ENCODE measurements around the gene PEX12. TPM values are rescaled to one million over a fixed set of nuclear protein-coding genes. Genes with fewer than 3 reads are reported as not detected.

Gene PEX12
- total RNA-seq, 1 donor from 2014 or later = 5.5 TPM

- no peaks in the 10 kb centered on the region for H3K36me3 Mint-ChIP-seq (ENCODE audit: low read depth)
- no peaks in the 10 kb centered on the region for H3K9me3 Mint-ChIP-seq (ENCODE audit: low read depth)
- DNase-seq (ENCODE audit: low spot score) = no peak
- TF ChIP-seq CTCF (IDR thresholded peaks at IDR 0.05) = no peak
- peaks cover 12% of the 10 kb centered on the region for H3K4me1 Mint-ChIP-seq (ENCODE audit: low read depth)
- H3K27ac Mint-ChIP-seq (ENCODE audit: unreplicated experiment) = no peak overlapping the region
- H3K4me3 Mint-ChIP-seq (ENCODE audit: unreplicated experiment) = no peak overlapping the region
- H3K27me3 Mint-ChIP-seq (ENCODE audit: low read depth) = peaks cover 38% of the 10 kb centered on the region
Measured at GRCh38 chr17:35543856-35544255, 34.5 kb downstream of the PEX12 start.

- H3K4me1 Mint-ChIP-seq (ENCODE audit: low read depth) = peaks cover 12% of the 10 kb centered on the region
- TF ChIP-seq CTCF (IDR thresholded peaks at IDR 0.05) = no peak
- H3K9me3 Mint-ChIP-seq (ENCODE audit: low read depth) = no peaks in the 10 kb centered on the region
- H3K36me3 Mint-ChIP-seq (ENCODE audit: low read depth) = no peaks in the 10 kb centered on the region
- no peak overlapping the region for H3K27ac Mint-ChIP-seq (ENCODE audit: unreplicated experiment)
- no peak overlapping the region for H3K4me3 Mint-ChIP-seq (ENCODE audit: unreplicated experiment)
- H3K27me3 Mint-ChIP-seq (ENCODE audit: low read depth) = peaks cover 29% of the 10 kb centered on the region
- no peak for DNase-seq (ENCODE audit: low spot score)
Measured at GRCh38 chr17:35542990-35543389, 35.4 kb downstream of the PEX12 start.

- DNase-seq (ENCODE audit: low spot score) = no peak
- peaks cover 17% of the 10 kb centered on the region for H3K27me3 Mint-ChIP-seq (ENCODE audit: low read depth)
- peaks cover 12% of the 10 kb centered on the region for H3K4me1 Mint-ChIP-seq (ENCODE audit: low read depth)
- H3K36me3 Mint-ChIP-seq (ENCODE audit: low read depth) = no peaks in the 10 kb centered on the region
- no peaks in the 10 kb centered on the region for H3K9me3 Mint-ChIP-seq (ENCODE audit: low read depth)
- no peak for TF ChIP-seq CTCF (IDR thresholded peaks at IDR 0.05)
- no peak overlapping the region for H3K27ac Mint-ChIP-seq (ENCODE audit: unreplicated experiment)
- H3K4me3 Mint-ChIP-seq (ENCODE audit: unreplicated experiment) = no peak overlapping the region
Measured at GRCh38 chr17:35541434-35541833, 36.9 kb downstream of the PEX12 start.

GRCh38 chr17:35540589-35541404, 37.6 kb downstream of the PEX12 start:
- H3K4me3 Mint-ChIP-seq (ENCODE audit: unreplicated experiment) = no peak overlapping the region
- H3K36me3 Mint-ChIP-seq (ENCODE audit: low read depth) = no peaks in the 10 kb centered on the region
- DNase-seq (ENCODE audit: low spot score) = no peak
- H3K9me3 Mint-ChIP-seq (ENCODE audit: low read depth) = no peaks in the 10 kb centered on the region
- H3K27me3 Mint-ChIP-seq (ENCODE audit: low read depth) = peaks cover 13% of the 10 kb centered on the region
- H3K4me1 Mint-ChIP-seq (ENCODE audit: low read depth) = peaks cover 12% of the 10 kb centered on the region
- no peak for TF ChIP-seq CTCF (IDR thresholded peaks at IDR 0.05)
- H3K27ac Mint-ChIP-seq (ENCODE audit: unreplicated experiment) = peak overlapping the region; percentile 46

- H3K36me3 Mint-ChIP-seq (ENCODE audit: low read depth) = no peaks in the 10 kb centered on the region
- no peaks in the 10 kb centered on the region for H3K9me3 Mint-ChIP-seq (ENCODE audit: low read depth)
- peaks cover 12% of the 10 kb centered on the region for H3K4me1 Mint-ChIP-seq (ENCODE audit: low read depth)
- H3K4me3 Mint-ChIP-seq (ENCODE audit: unreplicated experiment) = no peak overlapping the region
- peaks cover 5% of the 10 kb centered on the region for H3K27me3 Mint-ChIP-seq (ENCODE audit: low read depth)
- peak; percentile 54 for TF ChIP-seq CTCF (IDR thresholded peaks at IDR 0.05)
- no peak for DNase-seq (ENCODE audit: low spot score)
- H3K27ac Mint-ChIP-seq (ENCODE audit: unreplicated experiment) = no peak overlapping the region
Measured at GRCh38 chr17:35539659-35540026, 38.7 kb downstream of the PEX12 start.

All from chondrocyte (in vitro differentiated cells).